Measurements from ENCODE around the gene LUC7L3. TPM values are rescaled to one million over a fixed set of nuclear protein-coding genes. Genes with fewer than 3 reads are reported as not detected.

The LUC7L3 gene
- total and polyA plus RNA-seq, 2 donors (not counting 1 experiment from before 2014, with no cell fraction given): 42.9 to 311 TPM

DNA sequence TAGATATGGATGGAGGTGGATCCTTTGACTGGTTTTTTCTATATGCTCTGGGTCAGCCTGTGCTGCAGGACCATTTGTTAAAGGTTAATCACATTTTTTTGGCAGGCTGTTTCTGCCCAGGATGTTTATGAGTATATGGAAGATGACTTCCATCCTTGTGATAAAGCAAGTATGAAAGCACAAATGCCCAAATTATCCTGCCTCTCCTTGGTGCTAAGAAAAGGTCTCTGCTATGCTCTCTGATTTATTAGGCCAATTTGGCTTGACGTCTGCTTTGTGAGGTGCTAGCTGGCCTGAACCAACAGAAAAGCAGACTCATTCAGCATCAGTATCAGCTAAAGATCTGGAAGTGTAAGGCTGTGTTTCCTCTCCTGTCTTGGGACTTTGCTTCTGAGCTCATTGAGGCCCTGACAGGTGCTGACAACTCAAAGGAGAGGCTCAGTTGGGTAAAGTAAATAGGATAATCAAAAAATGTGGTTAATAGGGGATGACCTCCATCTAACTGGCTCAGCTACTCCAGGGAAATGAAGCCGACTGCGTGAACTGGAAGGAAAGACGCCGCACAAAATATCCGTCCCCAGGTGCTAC is 26.9 kb upstream of the LUC7L3 start:
- ATAC-seq (ENCODE audit: low read depth) (no peak), DNase-seq (no peak)
- no peak overlapping the region for H3K4me2 ChIP-seq (replicated peaks; ENCODE audit: low read depth, low read length, poor library complexity, severe bottlenecking)
- H3K27ac Mint-ChIP-seq: no peak overlapping the region
- WGBS (ENCODE audit: insufficient coverage): 96% methylated on average over 4 of the region's 6 CpGs
- no peaks in the 10 kb centered on the region for H3K9me3 Mint-ChIP-seq (ENCODE audit: insufficient read depth)
- H3K9me3 ChIP-seq (ENCODE audit: control extremely low read depth in 1 of 3, control insufficient read depth in 2 of 3, insufficient read depth in 1 of 3, low read length in 2 of 3): no peaks in the 10 kb centered on the region
- H3K4me1 ChIP-seq (ENCODE audit: control insufficient read depth in 2 of 2, insufficient read depth in 2 of 2, low read length in 2 of 2): no peaks in the 10 kb centered on the region
- no peaks in the 10 kb centered on the region for H3K79me2 ChIP-seq (ENCODE audit: control insufficient read depth, insufficient read depth, low read length)
- no peak overlapping the region for H3K4me3 Mint-ChIP-seq
- peaks cover 7 to 46% of the 10 kb centered on the region in 2 experiments for H3K36me3 ChIP-seq (replicated peaks in 1 of 2; ENCODE audit: control extremely low read depth in 1 of 2, control insufficient read depth in 1 of 2, extremely low read depth in 1 of 2, insufficient read depth in 2 of 2, low read length in 1 of 2)
- intact Hi-C loops (cut with micrococcal nuclease): no loop called here
- CTCF ChIA-PET: no interaction called here
- no peaks in the 10 kb centered on the region for H3K27me3 Mint-ChIP-seq
- TF ChIP-seq EZH2 (IDR thresholded peaks at IDR 0.05; ENCODE audit: borderline replicate concordance, insufficient read depth, low read depth, low read length, poor library complexity, severe bottlenecking): no peak
- no peak overlapping the region for H3K9ac ChIP-seq (ENCODE audit: low read length)
- no peaks in the 10 kb centered on the region for H4K20me1 ChIP-seq (ENCODE audit: control insufficient read depth, insufficient read depth, low read length, poor library complexity, severe bottlenecking)
- H2AFZ ChIP-seq (ENCODE audit: insufficient read depth, low read depth, low read length, poor library complexity, severe bottlenecking): no peak overlapping the region
- no peaks in the 10 kb centered on the region for H3K27me3 ChIP-seq (replicated peaks in 1 of 4; ENCODE audit: control extremely low read depth in 1 of 4, control insufficient read depth in 3 of 4, insufficient read depth in 4 of 4, low read length in 3 of 4)
- no peak overlapping the region for H3K27ac ChIP-seq (ENCODE audit: low read length in 2 of 2)
- POLR2A ChIA-PET: no interaction called here
- no peaks in the 10 kb centered on the region for H3K4me1 Mint-ChIP-seq
- H3K4me3 ChIP-seq (ENCODE audit: control extremely low read depth in 1 of 5, extremely low read depth in 1 of 5, insufficient read depth in 1 of 5, low read depth in 2 of 5, low read length in 4 of 5): no peak overlapping the region

GRCh38 chr17:50693036-50693682 is 26.2 kb upstream of the LUC7L3 start:
- H4K20me1 ChIP-seq (ENCODE audit: control insufficient read depth, insufficient read depth, low read length, poor library complexity, severe bottlenecking): no peaks in the 10 kb centered on the region
- H3K4me2 ChIP-seq (replicated peaks; ENCODE audit: low read depth, low read length, poor library complexity, severe bottlenecking): no peak overlapping the region
- no peak overlapping the region for H3K4me3 ChIP-seq (ENCODE audit: control extremely low read depth in 1 of 5, extremely low read depth in 1 of 5, insufficient read depth in 1 of 5, low read depth in 2 of 5, low read length in 4 of 5)
- H3K27ac Mint-ChIP-seq: no peak overlapping the region
- H3K27me3 Mint-ChIP-seq: no peaks in the 10 kb centered on the region
- TF ChIP-seq, protein P1, sequence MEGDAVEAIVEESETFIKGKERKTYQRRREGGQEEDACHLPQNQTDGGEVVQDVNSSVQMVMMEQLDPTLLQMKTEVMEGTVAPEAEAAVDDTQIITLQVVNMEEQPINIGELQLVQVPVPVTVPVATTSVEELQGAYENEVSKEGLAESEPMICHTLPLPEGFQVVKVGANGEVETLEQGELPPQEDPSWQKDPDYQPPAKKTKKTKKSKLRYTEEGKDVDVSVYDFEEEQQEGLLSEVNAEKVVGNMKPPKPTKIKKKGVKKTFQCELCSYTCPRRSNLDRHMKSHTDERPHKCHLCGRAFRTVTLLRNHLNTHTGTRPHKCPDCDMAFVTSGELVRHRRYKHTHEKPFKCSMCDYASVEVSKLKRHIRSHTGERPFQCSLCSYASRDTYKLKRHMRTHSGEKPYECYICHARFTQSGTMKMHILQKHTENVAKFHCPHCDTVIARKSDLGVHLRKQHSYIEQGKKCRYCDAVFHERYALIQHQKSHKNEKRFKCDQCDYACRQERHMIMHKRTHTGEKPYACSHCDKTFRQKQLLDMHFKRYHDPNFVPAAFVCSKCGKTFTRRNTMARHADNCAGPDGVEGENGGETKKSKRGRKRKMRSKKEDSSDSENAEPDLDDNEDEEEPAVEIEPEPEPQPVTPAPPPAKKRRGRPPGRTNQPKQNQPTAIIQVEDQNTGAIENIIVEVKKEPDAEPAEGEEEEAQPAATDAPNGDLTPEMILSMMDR (IDR thresholded peaks at IDR 0.05): no peak
- TF ChIP-seq EZH2 (IDR thresholded peaks at IDR 0.05; ENCODE audit: borderline replicate concordance, insufficient read depth, low read depth, low read length, poor library complexity, severe bottlenecking): no peak
- H3K79me2 ChIP-seq (ENCODE audit: control insufficient read depth, insufficient read depth, low read length): no peaks in the 10 kb centered on the region
- intact Hi-C loops (cut with micrococcal nuclease): no loop called here
- H3K9ac ChIP-seq (ENCODE audit: low read length): no peak overlapping the region
- no peaks in the 10 kb centered on the region for H3K9me3 Mint-ChIP-seq (ENCODE audit: insufficient read depth)
- no peak overlapping the region for H2AFZ ChIP-seq (ENCODE audit: insufficient read depth, low read depth, low read length, poor library complexity, severe bottlenecking)
- H3K36me3 ChIP-seq (replicated peaks in 1 of 2; ENCODE audit: control extremely low read depth in 1 of 2, control insufficient read depth in 1 of 2, extremely low read depth in 1 of 2, insufficient read depth in 2 of 2, low read length in 1 of 2): peaks cover 7 to 50% of the 10 kb centered on the region in 2 experiments
- H3K27ac ChIP-seq (ENCODE audit: low read length in 2 of 2): no peak overlapping the region
- no peaks in the 10 kb centered on the region for H3K4me1 ChIP-seq (ENCODE audit: control insufficient read depth in 2 of 2, insufficient read depth in 2 of 2, low read length in 2 of 2)
- H3K27me3 ChIP-seq (replicated peaks in 1 of 4; ENCODE audit: control extremely low read depth in 1 of 4, control insufficient read depth in 3 of 4, insufficient read depth in 4 of 4, low read length in 3 of 4): no peaks in the 10 kb centered on the region
- ATAC-seq (ENCODE audit: low read depth): no peak
- no CpG with 5 or more reads among the region's 5 CpGs for WGBS (ENCODE audit: insufficient coverage)
- POLR2A ChIA-PET: no interaction called here
- H3K4me1 Mint-ChIP-seq: no peaks in the 10 kb centered on the region
- no peak for DNase-seq
- no peak overlapping the region for H3K4me3 Mint-ChIP-seq
- no peaks in the 10 kb centered on the region for H3K9me3 ChIP-seq (ENCODE audit: control extremely low read depth in 1 of 3, control insufficient read depth in 2 of 3, insufficient read depth in 1 of 3, low read length in 2 of 3)
- CTCF ChIA-PET: no interaction called here

Measured in B cell (primary cell).